Skeletal muscle tissue (tissue), 4 donors: ENCODE results near the gene IGFBP5. TPM values are rescaled to one million over a fixed set of nuclear protein-coding genes. Genes with fewer than 3 reads are reported as not detected.

Experiments
- H3K27ac ChIP-seq: one replicate; pipeline ENCODE4 v1.7.0; 2013; ENCODE audit warnings: mild to moderate bottlenecking, low read depth, low read length, inconsistent platforms
- H3K27me3 ChIP-seq, 3 donors: one replicate each; pipeline ENCODE4 v1.7.0; 2013; ENCODE audit warnings: low read length in 3 of 3; ENCODE audit not compliant: control insufficient read depth in 3 of 3, insufficient read depth in 3 of 3
- H3K36me3 ChIP-seq, 3 donors: one replicate each; pipeline ENCODE4 v1.7.0; 2013; ENCODE audit warnings: low read length in 3 of 3; ENCODE audit not compliant: control insufficient read depth in 3 of 3, insufficient read depth in 3 of 3
- H3K4me1 ChIP-seq, 3 donors: one replicate each; pipeline ENCODE4 v1.7.0; 2013; ENCODE audit warnings: low read length in 3 of 3, mild to moderate bottlenecking in 3 of 3; ENCODE audit not compliant: control insufficient read depth in 3 of 3, insufficient read depth in 3 of 3
- H3K4me3 ChIP-seq, 3 donors: one replicate each; pipeline ENCODE4 v1.7.0; 2013; ENCODE audit warnings: low read length in 3 of 3
- H3K9ac ChIP-seq, 3 donors: one replicate each; pipeline ENCODE4 v1.7.0; 2013; ENCODE audit warnings: low read length in 3 of 3, mild to moderate bottlenecking in 3 of 3, moderate library complexity in 2 of 3, low read depth in 1 of 3
- H3K9me3 ChIP-seq, 3 donors: one replicate each; pipeline ENCODE4 v1.7.0; 2013; ENCODE audit warnings: low read length in 3 of 3; ENCODE audit not compliant: control insufficient read depth in 3 of 3
- total RNA-seq: library from RNA; depleted of rRNA; stranded (reverse); fragments of >200 nt; gene quantifications from one replicate; pipeline ENCODE4 v1.2.3, GENCODE V29; 2014
- donor health status: Osteomylitis.

The IGFBP5 gene
- total RNA-seq, 1 donor from 2014 or later = 260 TPM

DNA sequence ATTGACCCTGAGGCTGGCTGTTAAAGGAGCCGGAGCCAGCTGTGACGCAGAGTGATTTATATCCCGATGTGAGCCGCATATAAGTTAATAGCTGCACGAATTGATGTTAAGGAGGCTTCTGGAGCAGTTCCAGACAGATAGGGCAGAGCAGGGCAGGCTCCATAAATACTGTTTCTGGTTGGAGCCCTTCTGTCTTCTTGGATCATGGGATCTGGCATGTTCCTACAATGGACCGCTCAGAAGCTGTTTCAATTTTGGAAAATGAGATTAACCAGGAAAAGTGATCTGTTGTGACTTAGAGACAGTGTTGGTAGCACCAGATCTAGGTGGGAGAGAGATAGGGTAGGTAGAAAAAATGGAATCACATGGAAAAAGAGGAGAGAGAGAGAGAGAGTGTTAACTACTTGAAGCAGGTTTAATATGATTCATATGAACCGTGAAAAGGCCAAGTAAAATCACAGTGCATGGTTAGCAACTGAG is 4.8 kb upstream of the IGFBP5 start:
- Histone ChIP-seq H3K4me1 (peaks cover 35 to 51% (median 43%) of the 10 kb centered on the region in 3 donors), H3K9me3 (no peaks in the 10 kb centered on the region), H3K36me3 (no peaks in the 10 kb centered on the region), H3K27ac (peak overlapping the region; percentile 70), H3K27me3 (no peaks in the 10 kb centered on the region), H3K9ac (peak overlapping the region; percentile 42 to 47 (median 44)), H3K4me3 (no peak overlapping the region)

DNA sequence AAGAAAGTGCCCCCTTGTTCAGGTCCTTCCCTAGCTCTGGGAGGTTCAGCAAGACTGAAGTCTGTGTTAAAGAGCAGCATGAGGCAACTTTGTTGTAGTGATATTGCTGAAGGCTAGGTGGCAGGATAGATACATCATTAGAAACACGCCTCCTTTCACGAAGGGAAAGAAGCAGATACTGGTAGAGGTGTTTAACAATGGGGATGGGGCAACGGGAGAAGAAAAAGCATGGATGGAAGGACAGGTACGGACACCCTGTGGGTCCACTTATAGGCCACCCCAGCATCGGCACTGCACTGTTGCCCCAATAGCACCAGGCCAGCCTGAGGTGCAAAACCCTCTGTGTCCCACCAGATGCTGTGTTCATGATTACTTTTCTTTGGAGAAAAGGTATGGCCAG is 3.5 kb upstream of the IGFBP5 start:
- Histone ChIP-seq H3K4me3 (peak overlapping the region in 1 of 3 donors; percentile 14), H3K36me3 (no peaks in the 10 kb centered on the region), H3K9ac (no peak overlapping the region), H3K27ac (no peak overlapping the region), H3K27me3 (no peaks in the 10 kb centered on the region), H3K4me1 (peaks cover 35 to 58% (median 47%) of the 10 kb centered on the region in 3 donors), H3K9me3 (no peaks in the 10 kb centered on the region)

DNA sequence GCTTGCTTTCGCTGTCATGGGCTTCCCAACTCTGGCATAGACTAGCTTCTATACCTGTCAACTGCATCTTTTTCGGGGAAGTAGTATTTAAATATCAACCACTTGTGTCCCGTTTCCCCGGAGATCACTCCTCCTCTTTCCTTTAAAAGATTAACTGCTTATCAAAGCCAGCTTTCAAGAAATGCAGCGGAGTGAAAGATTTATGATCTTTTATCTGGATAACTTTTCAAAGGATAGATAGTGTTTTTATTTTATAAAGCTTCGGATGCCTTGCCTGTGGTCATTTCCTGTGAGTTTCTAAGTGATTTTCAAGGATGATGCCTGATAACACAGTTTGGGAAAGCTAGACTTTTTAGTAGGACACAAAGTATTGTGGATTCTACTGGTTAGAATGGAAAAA is 2.9 kb upstream of the IGFBP5 start:
- no peak overlapping the region for H3K27ac ChIP-seq
- no peaks in the 10 kb centered on the region for H3K27me3 ChIP-seq
- H3K9me3 ChIP-seq = no peaks in the 10 kb centered on the region
- no peaks in the 10 kb centered on the region for H3K36me3 ChIP-seq
- peaks cover 35 to 61% (median 47%) of the 10 kb centered on the region in 3 donors for H3K4me1 ChIP-seq
- no peak overlapping the region for H3K9ac ChIP-seq
- H3K4me3 ChIP-seq = no peak overlapping the region

- Histone ChIP-seq H3K36me3 (no peaks in the 10 kb centered on the region), H3K4me1 (peaks cover 44 to 55% (median 44%) of the 10 kb centered on the region in 3 donors), H3K9me3 (no peaks in the 10 kb centered on the region), H3K4me3 (no peak overlapping the region), H3K27me3 (peaks cover 0 to 1% (median 0%) of the 10 kb centered on the region in 3 donors), H3K27ac (peak overlapping the region; percentile 88), H3K9ac (peak overlapping the region in 1 of 3 donors; percentile 65)
Observed at GRCh38 chr2:216696751-216697560, 1.6 kb upstream of the IGFBP5 start.

DNA sequence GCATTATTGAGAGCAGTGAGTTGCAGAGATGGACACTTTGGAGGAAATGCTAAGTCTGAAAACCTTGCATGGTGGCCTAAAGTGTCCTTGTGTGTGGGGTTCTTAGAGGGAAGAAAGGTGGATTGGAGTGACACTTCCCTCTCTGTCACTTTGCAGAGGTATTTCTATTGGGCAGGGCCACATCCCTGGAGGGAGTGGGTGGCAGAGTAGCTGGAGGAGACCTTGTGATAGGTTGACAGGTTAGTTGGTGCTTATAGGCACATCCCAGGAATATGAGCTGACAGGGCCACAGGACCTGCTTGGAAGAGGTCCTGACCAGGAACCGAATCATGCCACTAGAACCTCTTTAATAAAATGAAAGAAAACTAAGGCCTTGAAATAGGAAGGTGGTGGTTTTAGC is 972 bp upstream of the IGFBP5 start:
- H3K27me3 ChIP-seq = peaks cover 0 to 2% (median 0%) of the 10 kb centered on the region in 3 donors

DNA sequence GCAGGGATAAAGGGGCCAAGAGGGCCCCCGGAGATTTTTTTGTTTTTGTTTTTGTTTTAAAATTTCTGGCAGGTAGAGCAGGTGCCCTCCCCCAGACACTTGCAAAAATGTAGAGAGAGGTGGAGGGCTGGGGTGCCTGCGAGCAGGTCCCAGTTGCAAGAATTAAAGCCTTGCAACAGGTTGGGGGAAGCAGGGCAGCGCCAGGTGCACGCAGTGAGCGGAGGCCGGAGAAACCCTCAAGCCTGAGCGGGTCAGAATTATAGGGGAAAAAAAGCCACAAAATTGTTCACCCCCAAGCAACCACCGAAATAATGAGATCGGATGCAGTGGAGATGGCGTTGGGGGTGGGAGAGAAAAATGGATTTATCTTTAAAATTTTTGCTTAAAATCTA is 527 bp downstream of the IGFBP5 start:
- Histone ChIP-seq H3K9ac (peak overlapping the region; percentile 83 to 98 (median 97)), H3K4me1 (peaks cover 41 to 59% (median 48%) of the 10 kb centered on the region in 3 donors), H3K4me3 (peak overlapping the region; percentile 82 to 91 (median 86)), H3K27me3 (peaks cover 0 to 2% (median 0%) of the 10 kb centered on the region in 3 donors), H3K9me3 (no peaks in the 10 kb centered on the region), H3K27ac (peak overlapping the region; percentile 88), H3K36me3 (peaks cover 0 to 4% (median 0%) of the 10 kb centered on the region in 3 donors)

More for the DNA sequence above, 972 bp upstream of the IGFBP5 start:
- Histone ChIP-seq H3K27ac (peak overlapping the region; percentile 88), H3K9ac (no peak overlapping the region), H3K4me3 (no peak overlapping the region), H3K36me3 (no peaks in the 10 kb centered on the region), H3K4me1 (peaks cover 41 to 59% (median 48%) of the 10 kb centered on the region in 3 donors), H3K9me3 (no peaks in the 10 kb centered on the region)

- H3K36me3 ChIP-seq = peaks cover 3 to 9% (median 5%) of the 10 kb centered on the region in 3 donors
- peaks cover 0 to 2% (median 0%) of the 10 kb centered on the region in 3 donors for H3K27me3 ChIP-seq
- peaks cover 41 to 59% (median 49%) of the 10 kb centered on the region in 3 donors for H3K4me1 ChIP-seq
- H3K4me3 ChIP-seq = peak overlapping the region; percentile 82 to 91 (median 86)
- H3K27ac ChIP-seq = peak overlapping the region; percentile 88
- no peaks in the 10 kb centered on the region for H3K9me3 ChIP-seq
- H3K9ac ChIP-seq = peak overlapping the region; percentile 83 to 98 (median 97)
Observed at GRCh38 chr2:216694082-216694825, 1.1 kb downstream of the IGFBP5 start.

DNA sequence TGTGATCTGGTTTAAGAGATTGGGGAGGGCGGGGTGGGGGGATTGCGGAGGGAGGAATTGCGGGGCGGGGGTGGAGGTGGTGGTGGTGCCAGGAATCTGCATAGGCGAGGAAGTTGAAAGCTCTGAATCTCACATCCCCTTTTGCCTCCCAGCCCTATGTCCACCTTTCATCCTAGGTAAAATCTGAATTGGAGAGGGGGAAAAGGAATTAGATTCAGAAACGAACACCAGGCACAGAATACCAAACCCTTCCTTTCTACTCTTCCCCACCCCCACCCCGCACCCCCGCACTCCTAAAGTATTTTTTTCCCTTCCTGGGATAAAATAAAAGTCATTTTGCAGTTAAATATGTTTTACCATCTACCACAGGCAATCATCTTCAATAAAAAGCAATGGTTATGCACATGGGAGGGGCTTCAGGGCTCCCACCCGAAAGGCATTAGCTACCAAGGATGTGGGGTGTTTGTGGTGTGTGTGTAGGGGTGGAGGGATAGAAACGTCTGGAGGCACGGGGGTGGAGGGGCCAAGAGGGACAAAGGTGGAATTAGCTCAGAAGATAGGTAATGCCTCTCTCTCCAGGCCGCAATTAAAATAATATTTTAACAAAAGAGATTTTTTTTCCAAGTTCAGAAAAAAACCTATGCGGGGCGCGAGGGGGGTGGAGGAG is 1.8 kb downstream of the IGFBP5 start:
- Histone ChIP-seq H3K9me3 (no peaks in the 10 kb centered on the region), H3K27ac (peak overlapping the region; percentile 88), H3K4me1 (peaks cover 44 to 59% (median 52%) of the 10 kb centered on the region in 3 donors), H3K9ac (peak overlapping the region; percentile 83 to 98 (median 97)), H3K36me3 (peaks cover 7 to 15% (median 10%) of the 10 kb centered on the region in 3 donors), H3K4me3 (peak overlapping the region; percentile 82 to 91 (median 86)), H3K27me3 (peaks cover 0 to 2% (median 0%) of the 10 kb centered on the region in 3 donors)

DNA sequence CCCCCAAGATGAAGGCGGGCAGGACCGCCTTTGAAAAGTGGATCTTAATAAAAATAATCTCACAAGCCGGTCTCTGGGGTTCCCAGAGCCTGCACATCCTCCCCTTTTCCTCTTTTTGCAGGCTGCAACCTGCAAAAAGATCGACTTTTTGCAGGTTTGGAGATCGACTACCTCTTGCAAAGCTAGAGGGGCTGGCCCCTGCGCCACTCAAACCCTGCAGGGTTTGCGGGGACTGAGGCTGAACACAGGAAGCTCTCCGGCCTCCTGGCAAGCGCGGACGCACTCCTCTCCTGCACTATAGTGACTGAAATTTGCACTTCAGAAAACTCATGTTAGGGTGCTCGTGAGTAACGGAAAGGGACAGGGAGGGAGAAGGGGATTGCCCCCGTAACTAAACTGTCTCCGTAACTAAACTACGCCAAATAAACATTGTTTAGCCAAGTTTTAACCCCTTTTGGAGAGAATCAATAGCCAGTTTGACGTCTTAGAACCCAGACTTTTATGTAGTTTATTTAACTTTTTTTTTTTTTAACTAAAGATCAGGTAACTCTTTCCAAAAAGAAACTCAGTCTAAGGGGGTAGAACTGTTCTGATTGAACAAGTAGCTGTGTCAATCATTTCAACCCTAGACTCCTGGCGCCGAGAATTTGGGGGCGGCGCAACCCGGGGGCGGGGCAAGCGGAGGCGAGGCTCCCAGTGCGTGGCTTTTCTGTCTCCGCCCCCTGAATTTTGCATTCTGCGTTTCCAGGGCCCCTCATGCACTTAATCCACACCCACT is 2.5 kb downstream of the IGFBP5 start:
- Histone ChIP-seq H3K9me3 (no peaks in the 10 kb centered on the region), H3K36me3 (peaks cover 7 to 17% (median 11%) of the 10 kb centered on the region in 3 donors), H3K9ac (peak overlapping the region; percentile 81 to 100 (median 81)), H3K4me1 (peaks cover 49 to 65% (median 56%) of the 10 kb centered on the region in 3 donors), H3K4me3 (peak overlapping the region; percentile 72 to 94 (median 82)), H3K27ac (peak overlapping the region; percentile 88), H3K27me3 (peaks cover 0 to 2% (median 0%) of the 10 kb centered on the region in 3 donors)
